ENCODE data around the gene FAAP20. TPM values are rescaled to one million over a fixed set of nuclear protein-coding genes. Genes with fewer than 3 reads are reported as not detected.
A peak's percentile ranks its signal among the peaks of the same experiment; 100 is the strongest.

FAAP20 gene
- total RNA-seq, 1 donor from 2014 or later: 77.9 TPM

DNA sequence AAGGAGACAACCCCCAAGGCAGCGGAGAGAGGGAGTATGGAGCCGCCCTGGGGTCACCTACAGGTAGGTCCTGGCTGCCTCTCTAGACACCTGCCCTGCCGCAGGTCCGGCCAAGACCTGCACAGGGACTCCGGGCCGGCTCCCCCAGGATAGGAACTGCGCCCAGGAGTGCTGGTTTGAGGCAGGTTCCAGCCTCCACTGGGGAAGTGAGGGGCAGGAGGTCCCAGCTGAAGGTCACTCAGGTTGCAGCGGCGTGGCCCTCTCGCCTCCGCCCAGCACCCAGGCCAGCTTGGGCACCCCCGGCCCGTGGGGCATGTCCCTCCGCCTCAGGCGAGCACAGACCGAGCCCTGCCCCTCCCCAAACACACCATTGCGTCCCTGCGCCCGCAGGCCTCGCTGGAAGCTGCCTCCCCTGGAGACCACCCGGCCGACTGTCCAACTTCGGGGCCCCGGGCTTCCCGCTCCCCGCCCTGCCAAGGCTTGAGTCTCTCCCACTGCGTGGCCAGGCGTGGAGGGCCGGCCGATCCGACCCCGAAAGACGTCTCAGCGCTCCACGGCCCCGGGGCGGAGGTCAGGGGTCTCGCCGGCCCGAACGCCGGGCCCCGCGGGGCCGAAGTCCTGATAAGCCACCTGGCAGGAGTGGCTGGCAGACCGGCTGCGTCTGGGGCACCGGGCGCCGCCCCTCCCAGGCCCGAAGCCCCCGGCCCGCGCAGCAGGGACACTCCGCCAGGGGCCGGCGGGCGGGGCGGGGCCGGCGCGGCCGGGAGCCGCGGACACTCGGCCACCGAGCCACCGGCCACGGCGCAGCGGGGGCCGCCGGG, 32.2 kb upstream of the FAAP20 start:
- Mint-ChIP-seq H3K4me1 (ENCODE audit: low read depth) (peaks cover 19% of the 10 kb centered on the region), H3K27me3 (no peaks in the 10 kb centered on the region), H3K4me3 (ENCODE audit: low read depth) (peak overlapping the region; percentile 67), H3K9me3 (ENCODE audit: low read depth) (no peaks in the 10 kb centered on the region), H3K27ac (peak overlapping the region; percentile 49), H3K36me3 (ENCODE audit: insufficient read depth) (no peaks in the 10 kb centered on the region)
- no peak for DNase-seq (ENCODE audit: low spot score, unreplicated experiment)
- TF ChIP-seq, protein P1, sequence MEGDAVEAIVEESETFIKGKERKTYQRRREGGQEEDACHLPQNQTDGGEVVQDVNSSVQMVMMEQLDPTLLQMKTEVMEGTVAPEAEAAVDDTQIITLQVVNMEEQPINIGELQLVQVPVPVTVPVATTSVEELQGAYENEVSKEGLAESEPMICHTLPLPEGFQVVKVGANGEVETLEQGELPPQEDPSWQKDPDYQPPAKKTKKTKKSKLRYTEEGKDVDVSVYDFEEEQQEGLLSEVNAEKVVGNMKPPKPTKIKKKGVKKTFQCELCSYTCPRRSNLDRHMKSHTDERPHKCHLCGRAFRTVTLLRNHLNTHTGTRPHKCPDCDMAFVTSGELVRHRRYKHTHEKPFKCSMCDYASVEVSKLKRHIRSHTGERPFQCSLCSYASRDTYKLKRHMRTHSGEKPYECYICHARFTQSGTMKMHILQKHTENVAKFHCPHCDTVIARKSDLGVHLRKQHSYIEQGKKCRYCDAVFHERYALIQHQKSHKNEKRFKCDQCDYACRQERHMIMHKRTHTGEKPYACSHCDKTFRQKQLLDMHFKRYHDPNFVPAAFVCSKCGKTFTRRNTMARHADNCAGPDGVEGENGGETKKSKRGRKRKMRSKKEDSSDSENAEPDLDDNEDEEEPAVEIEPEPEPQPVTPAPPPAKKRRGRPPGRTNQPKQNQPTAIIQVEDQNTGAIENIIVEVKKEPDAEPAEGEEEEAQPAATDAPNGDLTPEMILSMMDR (IDR thresholded peaks at IDR 0.05; ENCODE audit: unreplicated experiment): no peak

DNA sequence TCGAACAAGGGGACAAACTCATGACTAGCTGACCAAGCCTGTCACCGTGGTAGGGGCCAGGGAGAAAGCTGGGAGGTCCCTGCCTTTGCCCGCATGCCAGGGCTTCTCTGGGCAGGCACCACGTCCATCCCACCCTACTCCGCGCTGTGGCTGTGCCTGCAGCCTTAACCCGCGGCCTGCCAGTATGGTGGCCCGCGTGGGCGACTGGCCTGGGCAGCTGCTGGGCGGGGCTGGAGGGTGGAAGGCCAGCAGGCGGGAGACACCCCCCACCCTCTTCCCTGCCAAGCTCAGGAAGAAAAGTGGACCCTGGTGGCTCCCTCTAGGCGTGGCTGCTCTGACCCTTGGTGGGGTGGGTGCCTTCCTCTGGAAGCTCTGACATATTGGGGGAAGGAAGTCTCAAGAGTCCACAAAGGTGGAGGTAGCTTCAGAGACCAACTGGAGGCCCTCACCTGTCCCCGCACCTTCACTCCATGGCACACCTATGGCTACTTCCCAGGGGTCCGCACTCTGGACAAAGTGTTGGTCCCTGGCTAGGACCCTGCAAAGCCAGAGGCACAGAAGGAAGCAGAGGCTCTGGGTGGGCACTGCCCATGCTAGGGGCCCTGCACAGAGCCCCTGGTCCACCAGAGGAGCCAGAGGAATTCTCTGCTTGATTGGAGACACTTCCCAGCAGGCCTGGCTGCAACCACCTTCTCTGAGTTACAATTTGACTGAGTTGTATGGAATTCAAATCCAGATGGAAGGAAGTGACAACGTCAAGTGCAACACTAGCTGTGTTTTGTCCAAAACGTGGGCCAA, 30.3 kb upstream of the FAAP20 start:
- no peak for DNase-seq (ENCODE audit: low spot score, unreplicated experiment)
- Mint-ChIP-seq H3K4me1 (ENCODE audit: low read depth) (peaks cover 5% of the 10 kb centered on the region), H3K4me3 (ENCODE audit: low read depth) (peak overlapping the region; percentile 50), H3K27me3 (no peaks in the 10 kb centered on the region), H3K9me3 (ENCODE audit: low read depth) (no peaks in the 10 kb centered on the region), H3K36me3 (ENCODE audit: insufficient read depth) (no peaks in the 10 kb centered on the region), H3K27ac (no peak overlapping the region)
- TF ChIP-seq, protein P1 (IDR thresholded peaks at IDR 0.05; ENCODE audit: unreplicated experiment): no peak

DNA sequence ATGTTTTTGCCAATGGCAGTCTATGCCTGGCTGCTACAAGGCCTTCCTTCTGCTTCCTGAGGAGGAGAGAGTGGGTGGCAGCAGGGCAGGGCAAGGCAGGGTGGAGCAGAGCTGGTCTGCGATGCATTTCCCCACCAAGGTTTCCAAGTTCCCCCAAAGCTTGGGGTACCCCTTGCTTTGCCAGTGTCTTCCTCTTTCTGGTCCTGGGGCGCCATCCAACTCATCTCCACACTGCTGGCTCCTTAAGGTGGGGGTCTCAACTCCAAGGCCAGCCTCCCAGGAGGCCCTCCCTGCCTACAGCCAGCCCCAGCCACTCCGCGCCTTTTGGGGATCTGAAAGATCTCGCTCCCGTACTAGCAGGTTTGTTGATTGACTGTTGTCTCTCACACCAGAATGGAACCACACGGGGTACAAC, 29.6 kb upstream of the FAAP20 start:
- no peaks in the 10 kb centered on the region for H3K36me3 Mint-ChIP-seq (ENCODE audit: insufficient read depth)
- TF ChIP-seq, protein P1 (IDR thresholded peaks at IDR 0.05; ENCODE audit: unreplicated experiment): no peak
- no peak for DNase-seq (ENCODE audit: low spot score, unreplicated experiment)

DNA sequence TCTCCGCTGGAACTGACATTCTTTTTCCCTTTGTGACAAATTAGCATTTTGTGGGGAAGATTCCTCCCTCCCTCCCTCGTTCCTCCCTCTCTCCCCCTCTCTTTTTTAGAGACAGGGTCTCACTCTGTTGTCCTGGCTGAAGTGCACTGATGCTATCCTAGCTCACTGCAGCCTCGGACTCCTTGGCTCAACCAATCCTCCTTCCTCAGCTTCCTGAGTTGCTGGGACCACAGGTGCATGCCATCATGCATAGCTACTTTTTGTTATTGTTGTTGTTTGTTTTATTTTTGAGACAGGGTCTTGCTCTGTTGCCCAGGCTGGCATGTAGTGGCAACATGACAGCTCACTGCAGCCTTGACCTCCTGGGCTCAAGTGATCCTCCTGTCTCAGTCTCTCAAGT, 26.7 kb upstream of the FAAP20 start:
- H3K27me3 Mint-ChIP-seq: peaks cover 7% of the 10 kb centered on the region
- no peak overlapping the region for H3K27ac Mint-ChIP-seq
- H3K9me3 Mint-ChIP-seq (ENCODE audit: low read depth): no peaks in the 10 kb centered on the region
- peaks cover under 1% of the 10 kb centered on the region for H3K4me1 Mint-ChIP-seq (ENCODE audit: low read depth)
- TF ChIP-seq, protein P1 (IDR thresholded peaks at IDR 0.05; ENCODE audit: unreplicated experiment): no peak
- H3K36me3 Mint-ChIP-seq (ENCODE audit: insufficient read depth): no peaks in the 10 kb centered on the region
- no peak for DNase-seq (ENCODE audit: low spot score, unreplicated experiment)
- no peak overlapping the region for H3K4me3 Mint-ChIP-seq (ENCODE audit: low read depth)

More for the DNA sequence above, 29.6 kb upstream of the FAAP20 start:
- Mint-ChIP-seq H3K4me3 (ENCODE audit: low read depth) (no peak overlapping the region), H3K4me1 (ENCODE audit: low read depth) (peaks cover 3% of the 10 kb centered on the region), H3K27me3 (peaks cover under 1% of the 10 kb centered on the region), H3K27ac (no peak overlapping the region), H3K9me3 (ENCODE audit: low read depth) (no peaks in the 10 kb centered on the region)

DNA sequence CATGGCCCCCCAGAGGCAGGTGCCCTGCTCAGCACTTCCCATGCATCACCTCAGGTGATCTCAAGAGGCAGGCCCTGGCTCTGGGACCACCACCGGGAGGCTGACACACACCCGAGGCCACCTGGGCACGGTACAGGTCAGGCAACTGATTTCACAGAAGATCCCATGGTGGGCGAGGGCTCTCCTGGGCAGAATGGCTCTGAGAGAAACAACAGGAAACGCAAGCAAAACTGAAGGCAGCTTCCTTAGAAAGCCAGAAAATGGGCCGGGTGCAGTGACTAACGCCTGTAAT, 22.1 kb upstream of the FAAP20 start:
- no peak overlapping the region for H3K27ac Mint-ChIP-seq
- no peaks in the 10 kb centered on the region for H3K36me3 Mint-ChIP-seq (ENCODE audit: insufficient read depth)
- peaks cover 7% of the 10 kb centered on the region for H3K27me3 Mint-ChIP-seq
- TF ChIP-seq, protein P1 (IDR thresholded peaks at IDR 0.05; ENCODE audit: unreplicated experiment): no peak
- no peak for DNase-seq (ENCODE audit: low spot score, unreplicated experiment)
- H3K9me3 Mint-ChIP-seq (ENCODE audit: low read depth): no peaks in the 10 kb centered on the region
- no peak overlapping the region for H3K4me3 Mint-ChIP-seq (ENCODE audit: low read depth)
- H3K4me1 Mint-ChIP-seq (ENCODE audit: low read depth): no peaks in the 10 kb centered on the region
